Tibial artery (tissue), 4 donors: ENCODE measurements around the gene RIT2.

ENCODE experiments used
- DNase-seq, 2 donors: peaks; one replicate each; pipeline ENCODE4 v3.0.0-alpha.2; 2019
- H3K27ac ChIP-seq, 2 donors: fragments of 200-600 bp; sonication (generic) in 1 of 2; 1 replicate in 1 of 2; 2 replicates in 1 of 2; pipeline ENCODE4 v1.5.1; 2018 to 2019; ENCODE audit warnings: mild to moderate bottlenecking in 1 of 2
- H3K27me3 ChIP-seq, 2 donors: fragments of 200-600 bp; sonication (generic) in 1 of 2; one replicate each; pipeline versions ENCODE4 v1.5.1 to v1.6.0; 2016 to 2019
- H3K36me3 ChIP-seq, 3 donors: fragments of 200-600 bp; sonication (generic) in 2 of 3; one replicate each; pipeline ENCODE4 v1.5.1; 2016 to 2019; ENCODE audit warnings: mild to moderate bottlenecking in 2 of 3
- H3K4me1 ChIP-seq, 4 donors: fragments of 200-600 bp; sonication (generic) in 2 of 4; 1 replicate in 3 of 4; 2 replicates in 1 of 4; pipeline ENCODE4 v1.5.1; 2016 to 2019
- H3K4me3 ChIP-seq, 2 donors: fragments of 200-600 bp; sonication (generic) in 1 of 2; 1 replicate in 1 of 2; 2 replicates in 1 of 2; pipeline ENCODE4 v1.5.1; 2018 to 2019; ENCODE audit warnings: mild to moderate bottlenecking in 2 of 2
- H3K9me3 ChIP-seq, 3 donors: fragments of 200-600 bp; sonication (generic) in 1 of 3; one replicate each; pipeline ENCODE4 v1.5.1; 2016 to 2019
- intact Hi-C: fragments of 100-400 bp; cut with DNase I; formaldehyde crosslinking; loops from one replicate; pipeline ENCODE4 v1.15.0; 2023; ENCODE audit warnings: low total_unique reads
- TF ChIP-seq, protein P1 (sequence below), 2 experiments: fragments of 200-600 bp in 1 of 2; fragments of 450-650 bp in 1 of 2; IDR thresholded peaks; one replicate each; pipeline ENCODE4 v1.5.1; 2017 to 2019; ENCODE audit warnings: antibody characterized with exemption in 2 of 2, mild to moderate bottlenecking in 1 of 2, moderate library complexity in 1 of 2

Gene RIT2

GRCh38 chr18:43049021-43049420 is 66.5 kb downstream of the RIT2 start:
- no peak for DNase-seq
- Histone ChIP-seq H3K36me3 (no peaks in the 10 kb centered on the region), H3K4me3 (no peak overlapping the region), H3K9me3 (no peaks in the 10 kb centered on the region), H3K27me3 (no peaks in the 10 kb centered on the region), H3K27ac (no peak overlapping the region), H3K4me1 (no peaks in the 10 kb centered on the region)
- TF ChIP-seq, protein P1, sequence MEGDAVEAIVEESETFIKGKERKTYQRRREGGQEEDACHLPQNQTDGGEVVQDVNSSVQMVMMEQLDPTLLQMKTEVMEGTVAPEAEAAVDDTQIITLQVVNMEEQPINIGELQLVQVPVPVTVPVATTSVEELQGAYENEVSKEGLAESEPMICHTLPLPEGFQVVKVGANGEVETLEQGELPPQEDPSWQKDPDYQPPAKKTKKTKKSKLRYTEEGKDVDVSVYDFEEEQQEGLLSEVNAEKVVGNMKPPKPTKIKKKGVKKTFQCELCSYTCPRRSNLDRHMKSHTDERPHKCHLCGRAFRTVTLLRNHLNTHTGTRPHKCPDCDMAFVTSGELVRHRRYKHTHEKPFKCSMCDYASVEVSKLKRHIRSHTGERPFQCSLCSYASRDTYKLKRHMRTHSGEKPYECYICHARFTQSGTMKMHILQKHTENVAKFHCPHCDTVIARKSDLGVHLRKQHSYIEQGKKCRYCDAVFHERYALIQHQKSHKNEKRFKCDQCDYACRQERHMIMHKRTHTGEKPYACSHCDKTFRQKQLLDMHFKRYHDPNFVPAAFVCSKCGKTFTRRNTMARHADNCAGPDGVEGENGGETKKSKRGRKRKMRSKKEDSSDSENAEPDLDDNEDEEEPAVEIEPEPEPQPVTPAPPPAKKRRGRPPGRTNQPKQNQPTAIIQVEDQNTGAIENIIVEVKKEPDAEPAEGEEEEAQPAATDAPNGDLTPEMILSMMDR (IDR thresholded peaks at IDR 0.05), result no peak
- intact Hi-C loops, result no loop called here

- no peak overlapping the region for H3K27ac ChIP-seq
- DNase-seq, result no peak
- H3K4me3 ChIP-seq, result no peak overlapping the region
- no peaks in the 10 kb centered on the region for H3K36me3 ChIP-seq
- no peaks in the 10 kb centered on the region for H3K4me1 ChIP-seq
- intact Hi-C loops, result no loop called here
- no peaks in the 10 kb centered on the region for H3K9me3 ChIP-seq
- TF ChIP-seq, protein P1 (IDR thresholded peaks at IDR 0.05), result no peak
- H3K27me3 ChIP-seq, result no peaks in the 10 kb centered on the region
Measured at GRCh38 chr18:43046322-43046721, 69.2 kb downstream of the RIT2 start.

GRCh38 chr18:43043626-43044025 is 71.9 kb downstream of the RIT2 start:
- Histone ChIP-seq H3K27ac (no peak overlapping the region), H3K9me3 (no peaks in the 10 kb centered on the region), H3K4me3 (no peak overlapping the region), H3K36me3 (no peaks in the 10 kb centered on the region), H3K27me3 (no peaks in the 10 kb centered on the region), H3K4me1 (no peaks in the 10 kb centered on the region)
- no peak for DNase-seq
- TF ChIP-seq, protein P1 (IDR thresholded peaks at IDR 0.05), result no peak
- intact Hi-C loops, result no loop called here

- H3K36me3 ChIP-seq, result no peaks in the 10 kb centered on the region
- TF ChIP-seq, protein P1 (IDR thresholded peaks at IDR 0.05), result no peak
- no peaks in the 10 kb centered on the region for H3K4me1 ChIP-seq
- no peak overlapping the region for H3K4me3 ChIP-seq
- H3K9me3 ChIP-seq, result no peaks in the 10 kb centered on the region
- no peak for DNase-seq
- intact Hi-C loops, result no loop called here
- H3K27me3 ChIP-seq, result no peaks in the 10 kb centered on the region
- no peak overlapping the region for H3K27ac ChIP-seq
Measured at GRCh38 chr18:43040281-43040680, 75.2 kb downstream of the RIT2 start.

- DNase-seq, result no peak
- H3K4me1 ChIP-seq, result no peaks in the 10 kb centered on the region
- no peak overlapping the region for H3K4me3 ChIP-seq
- TF ChIP-seq, protein P1 (IDR thresholded peaks at IDR 0.05), result no peak
- H3K36me3 ChIP-seq, result no peaks in the 10 kb centered on the region
- intact Hi-C loops, result no loop called here
- H3K27me3 ChIP-seq, result no peaks in the 10 kb centered on the region
- no peak overlapping the region for H3K27ac ChIP-seq
- no peaks in the 10 kb centered on the region for H3K9me3 ChIP-seq
Measured at GRCh38 chr18:43034683-43035500, 80.6 kb downstream of the RIT2 start.
